ENCODE measurements around the gene FLT3. TPM values are rescaled to one million over a fixed set of nuclear protein-coding genes. Genes with fewer than 3 reads are reported as not detected.
A peak's percentile ranks its signal among the peaks of the same experiment; 100 is the strongest.
"Not testable (repeated sequence)": the region's sequence is repeated elsewhere in the genome, so short reads cannot be mapped to it uniquely, and the experiment has no call there.

Gene FLT3
- not detected for polyA plus RNA-seq (2013, experiment 1 of 2; ENCODE audit: insufficient read length)
- not detected for polyA plus RNA-seq (2013, experiment 2 of 2; ENCODE audit: insufficient read length)

GRCh38 chr13:28100150-28101121 is at the start of gene FLT3:
Gene FLT3, minus strand, starts transcription at chr13:28100576. Its CDS starts 66 bp downstream, at chr13:28100510.
- DNase-seq = peak; percentile 44

DNA sequence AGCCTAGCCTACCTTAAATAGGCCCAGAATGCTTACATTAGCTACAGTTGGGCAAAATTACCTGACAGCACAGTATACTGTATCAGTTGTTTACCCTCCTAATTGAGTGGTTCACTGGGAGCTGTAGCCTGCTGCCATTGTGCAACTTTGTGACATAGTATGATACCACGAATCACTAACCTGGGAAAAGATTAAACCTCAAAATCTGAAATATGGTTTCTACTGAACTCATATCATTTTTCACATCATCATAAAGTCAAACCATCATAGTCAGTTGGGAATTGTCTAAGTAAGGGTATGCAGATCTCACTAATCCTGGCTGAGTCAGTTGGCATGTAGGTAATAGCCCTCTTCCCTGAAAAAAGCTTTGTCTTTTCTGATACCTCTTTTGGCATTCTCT is 47.1 kb upstream of the FLT3 start:
- DNase-seq = peak; percentile 5

DNA sequence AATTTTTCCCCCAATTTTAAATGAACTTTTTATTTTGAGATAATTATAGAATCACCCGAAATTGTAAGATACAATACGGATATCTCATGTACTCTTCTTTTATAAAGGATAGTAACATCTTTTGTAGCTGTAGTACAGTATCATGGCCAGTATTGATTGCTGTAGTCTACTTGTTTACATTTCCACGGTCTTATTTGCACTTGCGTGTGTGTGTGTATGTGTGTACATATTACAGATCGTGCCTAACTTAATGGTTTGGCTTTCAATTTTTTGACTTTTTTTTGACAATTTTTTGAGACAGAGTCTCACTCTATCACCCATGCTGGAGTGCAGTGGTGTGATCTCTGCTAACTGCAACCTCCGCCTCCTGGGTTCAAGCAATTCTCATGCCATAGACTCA is 44.7 kb upstream of the FLT3 start:
- DNase-seq = no peak

GRCh38 chr13:28141542-28141941 is 41.2 kb upstream of the FLT3 start:
- DNase-seq = not testable (repeated sequence)

GRCh38 chr13:28140433-28141125 is 40.2 kb upstream of the FLT3 start:
- DNase-seq = no peak

DNA sequence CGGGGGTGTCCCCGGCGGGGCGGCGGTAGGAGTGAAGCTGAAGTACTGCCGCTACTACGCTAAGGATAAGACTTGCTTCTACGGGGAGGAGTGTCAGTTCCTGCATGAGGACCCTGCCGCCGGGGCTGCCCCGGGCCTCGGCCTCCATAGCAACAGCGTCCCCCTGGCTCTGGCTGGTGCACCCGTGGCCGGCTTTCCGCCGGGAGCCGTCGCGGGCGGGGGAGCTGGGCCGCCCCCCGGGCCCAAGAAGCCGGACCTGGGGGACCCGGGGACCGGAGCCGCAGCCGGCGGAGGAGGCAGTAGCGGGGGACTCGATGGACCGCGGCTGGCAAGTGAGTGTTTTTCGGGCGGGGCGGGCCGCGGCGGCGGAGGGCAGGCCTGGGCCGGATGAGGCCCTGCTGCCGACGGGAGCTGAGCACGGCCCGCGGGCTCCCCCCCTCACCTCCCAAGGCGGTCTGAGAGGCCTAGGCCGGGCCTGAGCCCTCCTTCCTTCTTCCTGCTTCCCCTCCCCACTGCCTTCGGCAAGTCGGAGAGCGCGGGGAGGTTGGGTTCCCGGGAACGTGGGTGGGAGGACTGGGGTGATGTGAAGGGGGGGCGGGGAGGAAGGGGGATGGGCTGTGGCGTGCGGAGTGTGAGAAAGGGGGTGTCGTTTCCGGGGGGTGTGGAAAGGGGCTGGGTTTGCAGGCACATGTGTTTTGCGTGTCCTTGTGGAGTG is 38.5 kb upstream of the FLT3 start:
- DNase-seq = peak; percentile 89

DNA sequence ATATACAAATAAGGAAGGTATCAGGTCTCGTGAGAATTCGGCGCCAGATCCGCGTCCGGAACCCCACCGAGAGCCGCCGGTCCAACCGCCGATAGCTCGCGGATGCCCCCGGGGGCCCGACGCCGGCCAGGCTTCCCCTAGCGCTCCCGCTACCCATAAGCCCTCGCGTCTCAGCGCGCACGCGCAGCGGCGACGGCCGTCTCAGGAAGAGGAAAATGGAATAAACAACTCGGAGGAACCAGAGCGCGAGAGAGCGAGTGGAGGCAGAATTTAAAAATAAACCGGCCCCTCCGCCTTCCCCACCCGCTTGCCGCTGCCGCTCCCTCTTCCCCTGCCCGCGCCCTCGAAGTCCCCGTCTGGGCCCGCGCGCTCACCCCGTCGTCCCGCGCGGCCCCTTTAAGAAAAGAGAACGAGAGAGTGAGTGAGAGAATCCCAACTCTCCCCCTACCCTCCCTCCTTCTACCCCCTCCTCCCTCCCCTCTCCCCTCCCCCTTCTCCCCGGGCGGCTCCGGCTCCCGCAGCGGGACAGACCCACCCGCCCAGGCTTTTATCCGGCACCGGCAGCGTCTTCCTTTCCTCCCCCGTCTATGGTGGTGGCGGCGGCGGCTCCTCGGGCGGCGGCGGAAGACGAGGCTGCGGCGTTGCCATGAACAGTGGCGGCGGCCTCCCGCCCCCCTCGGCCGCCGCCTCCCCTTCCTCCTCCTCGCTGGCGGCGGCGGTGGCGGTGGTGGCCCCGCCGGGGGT is 37.8 kb upstream of the FLT3 start, which contains the start of gene PAN3:
TSS of gene PAN3 (plus strand) at position 534 of the 744 bp plus-strand sequence. CDS start at position 647, 113 bp downstream.
- DNase-seq = peak; percentile 92

DNA sequence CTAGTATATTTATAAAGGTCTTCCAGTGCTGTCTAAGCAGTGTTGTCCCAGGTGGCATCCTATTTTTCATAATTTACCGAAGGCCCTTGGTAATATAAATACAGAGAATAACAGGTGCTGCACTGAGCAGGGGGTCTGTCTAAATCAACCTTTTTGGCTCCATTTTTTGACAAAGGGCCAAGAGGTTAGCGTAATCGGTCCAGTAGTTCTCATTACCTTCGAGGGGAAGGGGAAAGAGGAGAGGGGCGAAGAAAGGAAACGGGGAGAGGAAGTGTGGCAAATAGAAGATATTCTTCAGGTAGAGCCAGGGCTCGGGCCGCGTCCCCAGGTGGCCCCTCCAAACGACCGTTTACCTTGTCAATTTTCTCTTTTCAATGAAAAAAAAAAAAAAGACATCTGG is 37.2 kb upstream of the FLT3 start:
- no peak for DNase-seq

DNA sequence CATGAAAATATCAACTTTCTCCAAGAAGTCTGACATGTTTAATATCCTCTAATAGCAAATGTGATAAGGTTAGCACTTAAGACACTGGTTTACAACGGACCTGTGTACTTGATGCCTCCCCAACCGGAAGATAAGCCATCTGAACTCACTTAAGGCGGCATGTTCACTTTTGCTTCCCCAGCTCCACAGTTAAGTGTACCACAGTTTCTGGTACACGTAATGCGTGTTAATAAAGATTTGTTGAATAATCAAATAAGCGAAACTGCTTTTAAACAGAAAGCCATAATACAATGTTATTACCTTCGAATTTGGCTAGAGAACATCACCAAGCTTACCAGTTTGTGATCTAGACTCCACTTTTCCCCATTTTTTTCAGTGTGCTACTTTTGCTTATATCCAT is 36.5 kb upstream of the FLT3 start:
- DNase-seq = no peak

- no peak for DNase-seq
Measured at GRCh38 chr13:28131646-28132045, 31.3 kb upstream of the FLT3 start.

DNA sequence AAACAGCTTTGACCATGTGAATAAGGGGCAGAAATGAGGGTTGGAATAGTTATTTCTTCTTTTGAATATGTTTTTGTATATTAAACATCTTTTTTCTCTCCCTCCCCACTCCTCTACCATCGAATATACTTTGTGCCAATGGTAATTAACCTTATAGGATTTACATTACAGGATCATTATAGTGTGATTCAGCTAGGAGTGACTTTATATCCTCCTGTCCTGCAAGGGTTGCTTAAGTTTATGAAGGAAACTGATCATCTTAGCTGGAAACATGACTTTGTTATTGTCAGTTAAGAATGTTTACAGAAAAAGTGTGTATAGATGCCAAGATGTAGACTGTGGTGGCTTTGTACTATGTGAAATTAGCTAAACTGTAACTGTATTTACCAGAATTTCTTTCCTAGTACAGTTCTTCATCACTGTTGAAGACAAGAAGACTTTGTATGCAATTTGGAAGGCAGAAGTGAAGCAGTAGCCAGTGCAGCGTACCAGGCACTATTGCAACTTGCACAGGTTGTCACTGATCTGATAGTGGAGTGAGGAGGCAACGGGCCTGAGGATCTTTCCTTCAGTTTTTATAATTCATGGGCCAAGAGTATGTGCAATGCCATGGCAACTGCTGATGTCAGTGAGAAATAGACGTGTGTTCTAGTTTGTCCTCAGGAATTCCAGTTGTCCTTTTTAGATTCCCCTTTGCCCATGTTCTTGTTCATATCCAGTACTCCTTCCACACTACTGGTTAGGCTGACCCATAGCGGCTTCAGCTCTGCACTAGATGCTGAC is 29.7 kb upstream of the FLT3 start:
- no peak for DNase-seq

DNA sequence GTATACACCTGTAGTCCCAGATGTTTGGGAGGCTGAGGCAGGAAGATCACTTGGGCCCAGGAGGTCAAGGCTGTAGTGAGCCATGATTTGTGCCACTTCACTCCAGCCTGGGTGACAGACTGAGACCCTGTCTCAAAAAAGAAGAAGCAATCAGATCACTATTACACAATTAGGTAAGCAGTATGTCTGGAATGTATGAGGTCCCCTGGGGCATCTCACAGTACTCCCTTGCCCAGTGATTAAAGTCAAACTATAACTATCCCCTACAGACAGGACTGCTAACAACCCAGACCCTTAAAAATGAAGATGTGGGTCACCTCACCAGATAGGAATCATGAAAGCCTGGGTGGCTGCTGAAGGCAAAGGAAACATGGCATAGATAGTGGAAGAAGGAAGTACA is 28.6 kb upstream of the FLT3 start:
- DNase-seq = no peak

DNA sequence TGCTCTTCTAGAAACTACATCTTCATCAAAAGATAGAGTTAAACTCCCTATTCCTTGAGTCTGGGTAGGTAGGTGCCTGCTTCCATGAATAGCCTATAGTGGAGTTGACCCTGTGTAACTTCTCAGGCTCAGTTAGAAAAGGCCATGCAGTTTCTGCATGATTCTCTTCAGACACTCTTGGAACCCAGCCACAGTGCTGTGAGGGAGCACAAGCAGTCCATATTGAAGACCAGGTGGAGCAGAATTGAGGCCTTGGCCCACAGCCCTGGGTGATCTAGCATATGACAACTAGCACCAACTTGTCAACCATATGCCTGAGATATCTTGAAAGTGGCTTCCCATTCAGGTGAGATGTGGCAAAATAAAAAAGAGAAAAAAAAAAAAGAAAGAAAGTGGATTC is 27.7 kb upstream of the FLT3 start:
- DNase-seq = no peak

DNA sequence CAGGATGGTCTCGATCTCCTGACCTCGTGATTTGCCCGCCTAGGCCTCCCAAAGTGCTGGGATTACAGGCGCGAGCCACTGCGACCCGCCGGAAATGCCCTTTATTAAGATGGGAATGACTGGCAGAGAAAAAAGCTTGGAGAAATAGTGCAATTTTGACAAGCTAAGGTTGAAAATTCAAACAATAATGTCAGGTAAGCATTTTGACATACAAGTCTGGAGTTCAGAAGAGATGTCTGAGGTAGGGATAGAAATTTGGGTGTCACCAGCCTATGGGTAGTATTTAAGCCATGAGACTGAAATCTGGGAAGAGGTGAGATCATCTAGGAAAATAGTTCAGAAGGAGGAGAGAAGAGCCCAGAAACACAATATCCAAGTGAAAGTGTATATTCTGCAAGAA is 20.8 kb upstream of the FLT3 start:
- DNase-seq = no peak

DNA sequence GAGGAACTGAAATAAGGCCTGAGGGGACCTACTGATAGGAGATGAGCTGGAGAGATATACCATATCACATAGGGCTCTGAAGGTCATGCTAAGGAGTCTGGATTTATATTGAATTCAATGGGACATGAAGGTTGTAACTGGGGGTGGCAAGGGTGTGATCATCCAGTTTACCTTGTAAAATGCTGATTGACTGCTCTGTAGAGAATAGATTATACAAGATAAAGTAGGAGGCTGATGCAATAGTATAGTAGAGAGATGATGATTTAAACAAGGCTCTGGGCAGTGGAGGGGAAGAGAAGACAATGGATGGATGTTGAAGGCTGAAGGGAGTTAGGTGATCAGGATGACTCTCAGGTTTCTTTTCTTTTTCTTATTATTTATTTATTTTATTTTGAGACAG is 19.9 kb upstream of the FLT3 start:
- DNase-seq = no peak

DNA sequence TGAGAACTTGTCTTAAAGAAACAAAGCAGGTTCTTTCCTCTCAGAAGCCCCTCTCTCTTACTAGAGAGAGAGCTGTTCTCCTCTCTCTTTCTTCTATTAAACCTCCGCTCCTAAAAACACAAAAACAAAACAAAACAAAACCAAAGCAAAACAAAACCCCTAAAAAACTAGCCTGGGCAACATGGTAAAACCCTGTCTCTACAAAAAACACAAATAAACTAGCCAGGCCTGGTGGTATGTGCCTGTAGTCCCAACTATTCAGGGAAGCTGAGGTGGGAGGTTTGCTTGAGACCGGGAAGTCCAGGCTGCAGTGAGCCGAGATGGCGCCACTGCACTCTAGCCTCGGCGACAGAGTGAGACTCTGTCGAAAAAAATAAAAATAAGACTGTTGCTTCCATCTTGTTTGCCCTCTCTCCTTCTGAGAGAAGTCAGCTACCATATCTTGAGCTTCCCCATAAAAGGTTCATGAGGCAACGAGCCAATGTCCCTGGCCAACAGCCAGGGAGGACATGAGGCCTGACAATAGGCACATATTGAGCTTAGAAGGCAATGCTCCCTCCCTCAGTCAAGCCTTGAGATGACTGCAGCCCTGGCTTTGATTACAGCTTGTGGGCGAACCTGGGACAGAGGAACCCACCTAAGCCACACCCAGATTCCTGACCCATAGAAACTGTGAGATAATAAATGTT is 17.5 kb upstream of the FLT3 start:
- DNase-seq = peak; percentile 22

- no peak for DNase-seq
Measured at GRCh38 chr13:28116736-28117135, 16.4 kb upstream of the FLT3 start.

GRCh38 chr13:28110414-28110813 is 10.0 kb upstream of the FLT3 start:
- DNase-seq = no peak

DNA sequence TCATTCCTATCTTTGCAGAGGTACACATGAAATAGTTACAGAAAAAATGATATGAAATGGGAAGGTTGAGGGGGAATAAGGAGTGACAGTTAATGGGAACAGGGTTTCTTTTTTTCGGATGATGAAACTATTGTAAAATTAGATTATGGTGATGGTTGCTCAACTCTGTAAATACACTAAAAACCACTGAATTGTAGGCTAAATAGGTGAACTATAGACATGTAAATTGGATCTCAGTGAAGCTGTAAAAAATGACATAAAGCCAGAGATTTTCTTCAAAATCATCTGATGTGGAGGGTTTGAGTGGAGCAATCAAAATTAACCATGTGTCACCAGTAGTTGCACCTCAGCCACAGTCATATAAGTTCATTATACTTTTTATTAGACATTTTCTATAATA is 6.6 kb upstream of the FLT3 start:
- no peak for DNase-seq

DNA sequence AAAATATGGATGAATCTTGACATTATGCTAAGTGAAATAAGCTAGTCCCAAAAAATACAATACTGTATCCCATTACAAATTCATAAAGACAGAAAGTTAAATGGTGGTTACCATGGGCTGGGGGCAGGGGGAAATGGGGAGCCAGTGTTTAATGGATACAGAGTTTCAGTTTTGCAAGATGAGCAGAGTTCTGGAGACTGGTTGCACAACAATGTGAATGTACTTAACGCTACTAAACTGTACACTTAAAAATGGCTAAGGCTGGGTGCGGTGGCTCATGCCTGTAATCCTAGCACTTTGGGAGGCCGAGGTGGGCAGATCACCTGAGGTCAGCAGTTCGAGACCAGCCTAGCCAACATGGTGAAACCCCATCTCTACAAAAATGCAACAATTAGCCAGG is 1.5 kb upstream of the FLT3 start:
- DNase-seq = not testable (repeated sequence)
